Central memory CD4-positive, alpha-beta T cell (primary cell): ENCODE measurements around the gene PASK.

Experiments
- DNase-seq: peaks from one replicate; pipeline ENCODE4 v3.0.0; 2022

PASK gene

GRCh38 chr2:241146286-241146685 lies 3.0 kb downstream of the PASK start:
- no peak for DNase-seq

- DNase-seq = no peak
Measured at GRCh38 chr2:241142593-241142992, 6.7 kb downstream of the PASK start.

DNA sequence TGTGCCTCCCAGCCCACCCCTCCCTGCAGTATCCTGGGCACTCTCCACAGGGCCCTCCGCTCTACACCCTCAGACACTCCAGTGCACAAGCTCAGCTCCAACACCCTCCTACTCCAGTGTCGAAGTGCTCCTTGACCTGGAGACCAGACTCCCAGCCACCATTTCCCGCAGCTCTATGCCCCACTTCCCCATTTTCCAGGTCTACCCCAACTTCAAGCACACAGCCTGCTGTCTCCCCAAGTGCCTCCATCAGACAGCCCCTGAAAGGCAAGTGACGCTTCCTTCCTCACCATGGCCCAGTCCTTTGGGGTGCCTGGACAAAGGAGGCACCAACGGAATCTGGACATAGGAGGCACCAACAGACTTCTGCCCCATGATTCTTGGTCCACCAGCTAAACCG lies 7.2 kb downstream of the PASK start:
- no peak for DNase-seq

DNA sequence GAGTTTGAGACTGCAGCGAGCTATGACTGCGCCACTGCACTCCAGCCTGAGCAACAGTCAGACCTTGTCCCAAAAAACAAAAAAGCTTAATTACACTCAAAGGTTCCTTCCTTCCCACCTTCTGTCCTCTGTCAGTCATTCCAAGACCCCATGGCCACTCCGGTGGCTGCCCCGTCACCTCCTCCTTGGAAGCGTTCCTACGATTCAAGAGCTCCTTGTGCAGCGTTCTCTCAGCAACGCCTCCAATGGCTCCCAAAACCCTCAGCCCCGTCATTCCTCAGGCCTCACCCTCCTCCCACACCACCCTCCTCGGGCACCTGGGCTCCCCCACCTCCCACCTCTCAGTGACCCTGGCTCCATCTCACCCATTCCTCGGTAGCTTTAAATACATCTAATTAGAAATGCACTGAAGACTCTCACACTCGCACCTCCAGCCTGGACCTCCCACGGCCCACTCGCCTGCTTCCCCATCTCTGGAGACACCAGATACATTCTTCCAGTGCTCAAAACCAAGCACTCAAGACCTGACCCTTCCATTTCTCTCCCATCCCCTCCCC lies 8.0 kb downstream of the PASK start:
- no peak for DNase-seq

GRCh38 chr2:241140445-241140840 lies 8.8 kb downstream of the PASK start:
- no peak for DNase-seq

GRCh38 chr2:241139531-241140444 lies 9.5 kb downstream of the PASK start:
- no peak for DNase-seq

- DNase-seq = no peak
Measured at GRCh38 chr2:241138471-241138870, 10.8 kb downstream of the PASK start.

DNA sequence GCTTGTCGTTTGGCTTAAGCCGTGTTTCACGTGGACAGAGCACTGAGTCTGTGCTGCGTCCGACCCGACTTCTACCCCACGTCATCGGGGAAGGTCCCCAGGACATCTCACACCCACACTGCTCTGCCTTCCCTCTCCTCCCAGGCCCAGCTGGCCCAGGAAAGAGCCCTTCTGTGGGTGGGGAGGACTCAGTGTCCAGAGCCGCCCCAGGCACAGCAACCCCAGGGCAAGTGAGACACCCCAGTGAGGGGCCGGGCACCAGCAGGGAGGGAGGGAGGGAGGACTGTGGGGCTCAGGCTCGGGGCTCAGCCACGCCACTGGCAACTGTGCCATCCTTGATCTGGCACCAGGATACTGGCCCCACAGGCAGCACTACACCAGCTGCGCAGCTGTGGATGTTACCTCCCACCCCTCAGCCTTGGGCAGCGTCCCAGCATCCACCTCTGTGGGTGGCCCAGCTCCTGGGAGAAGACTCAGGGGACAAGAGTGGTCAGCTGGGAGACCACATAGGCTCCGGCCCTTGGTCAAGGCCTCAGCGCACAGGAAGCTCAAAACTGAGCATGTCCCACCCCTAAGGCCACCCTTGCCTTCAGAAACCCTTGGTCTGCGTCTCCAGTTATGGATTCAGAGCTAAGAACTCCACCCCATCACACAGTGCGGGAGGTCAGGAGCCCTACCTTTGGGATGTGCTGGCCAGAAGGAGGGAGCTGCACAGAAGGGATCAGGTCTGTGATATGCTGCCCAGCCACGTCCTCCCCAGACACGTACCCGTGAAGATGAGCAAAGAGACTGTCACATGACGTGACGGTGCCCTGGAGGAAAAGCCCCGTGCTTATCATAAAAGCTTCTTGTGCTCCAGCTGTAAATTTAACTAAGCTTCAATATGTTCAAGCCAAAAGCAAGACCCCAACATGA lies 11.7 kb downstream of the PASK start:
- no peak for DNase-seq

GRCh38 chr2:241136661-241137260 lies 12.5 kb downstream of the PASK start:
- DNase-seq = no peak

- no peak for DNase-seq
Measured at GRCh38 chr2:241136191-241136590, 13.1 kb downstream of the PASK start.

- DNase-seq = no peak
Measured at GRCh38 chr2:241135737-241136136, 13.5 kb downstream of the PASK start.

GRCh38 chr2:241134711-241135110 lies 14.6 kb downstream of the PASK start:
- DNase-seq = no peak

DNA sequence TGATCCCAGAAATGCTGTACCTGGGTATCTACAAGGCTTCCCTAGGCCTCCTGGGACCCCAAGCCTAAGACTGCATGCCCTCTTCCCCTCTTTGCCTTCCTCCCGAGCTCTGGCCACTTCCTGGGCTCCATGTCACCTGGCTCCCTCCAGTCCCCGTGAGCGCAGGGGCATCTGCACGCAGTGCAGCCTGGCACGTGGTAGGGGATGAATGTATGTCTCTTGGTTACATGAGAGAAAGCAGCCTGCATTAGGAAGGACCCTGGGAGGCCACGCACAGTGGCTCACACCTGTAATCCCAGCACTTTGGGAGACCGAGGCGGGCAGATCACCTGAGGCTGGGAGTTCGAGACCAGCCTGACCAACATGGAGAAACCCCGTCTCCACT lies 15.8 kb downstream of the PASK start:
- DNase-seq = no peak

- no peak for DNase-seq
Measured at GRCh38 chr2:241132538-241133435, 16.5 kb downstream of the PASK start.

DNA sequence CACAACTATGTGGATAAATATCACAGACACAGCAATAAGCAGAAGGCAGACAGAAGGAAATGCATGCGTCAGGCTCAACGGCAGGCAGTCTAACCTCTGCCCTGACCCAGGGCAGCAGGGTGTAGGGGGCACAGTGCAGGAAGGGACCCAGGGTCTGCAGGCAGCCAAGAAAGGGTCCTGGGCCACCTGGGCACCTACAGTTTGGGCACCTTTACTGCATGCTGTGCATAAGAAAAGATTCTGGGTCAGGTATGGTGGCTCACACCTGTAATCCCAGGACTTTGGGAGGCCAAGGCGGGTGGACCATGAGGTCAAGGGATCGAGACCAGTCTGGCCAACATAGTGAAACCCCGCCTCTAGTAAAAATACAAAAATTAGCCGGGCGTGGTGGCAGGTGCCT lies 17.7 kb downstream of the PASK start:
- no peak for DNase-seq

DNA sequence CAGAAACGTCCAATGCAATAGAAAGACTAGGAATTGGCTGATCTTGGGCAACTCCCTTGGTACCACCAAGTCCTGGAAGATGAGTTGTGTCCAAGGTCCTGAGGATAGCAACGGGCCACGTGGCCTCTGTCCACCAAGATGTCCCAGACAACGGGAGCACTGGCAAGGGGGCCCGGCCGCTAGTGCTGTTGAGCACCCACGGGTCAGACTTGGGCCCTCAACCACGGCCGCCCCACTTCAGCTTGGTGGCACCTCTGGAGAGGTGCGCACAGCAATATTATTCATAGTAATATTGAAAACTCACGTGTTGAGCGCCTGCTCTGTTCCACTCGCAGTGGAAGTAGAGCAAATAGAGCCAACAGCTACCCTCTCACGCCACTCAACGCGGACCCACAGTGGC lies 19.0 kb downstream of the PASK start:
- no peak for DNase-seq

GRCh38 chr2:241129086-241129871 lies 20.0 kb downstream of the PASK start:
- no peak for DNase-seq

DNA sequence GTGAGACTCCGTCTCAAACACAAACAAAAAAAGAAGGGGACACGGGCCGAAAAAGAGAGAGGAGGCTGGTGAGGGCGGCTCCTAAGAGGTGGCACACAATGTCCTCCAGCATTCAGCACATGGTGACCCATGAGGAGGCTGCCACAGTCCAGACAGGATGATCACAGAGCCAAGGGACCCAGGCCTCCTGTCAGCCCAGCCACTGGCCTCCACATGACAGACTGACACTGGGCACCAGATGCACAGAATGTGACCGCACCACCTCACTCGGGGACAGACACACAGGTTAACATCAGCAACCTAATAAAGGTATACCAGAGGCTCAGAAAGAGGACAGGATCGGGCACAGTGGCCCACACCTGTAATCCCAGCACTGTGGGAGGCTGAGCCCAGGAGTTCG lies 21.0 kb downstream of the PASK start:
- no peak for DNase-seq

DNA sequence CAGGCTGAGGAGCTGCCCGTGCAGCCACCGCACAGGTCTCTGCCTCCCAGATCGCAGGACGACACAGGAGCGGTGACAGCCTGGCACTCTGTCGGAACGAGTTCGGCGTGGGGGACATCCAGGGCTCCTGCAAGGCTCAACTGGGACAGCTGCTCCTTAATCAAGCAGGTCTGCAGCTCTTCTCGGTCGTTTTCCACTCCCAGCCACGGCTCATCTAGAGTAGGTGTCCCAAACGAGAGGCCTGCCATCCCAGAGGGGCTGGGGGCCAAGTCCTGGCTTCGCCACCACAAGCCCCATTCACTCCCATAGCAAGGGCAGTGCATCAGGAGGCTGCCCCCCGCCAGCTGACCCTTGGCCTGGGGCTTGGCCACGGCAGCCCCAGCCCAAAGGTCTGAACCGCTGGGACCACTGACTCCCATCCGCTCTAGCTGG lies 22.5 kb downstream of the PASK start:
- DNase-seq = no peak

DNA sequence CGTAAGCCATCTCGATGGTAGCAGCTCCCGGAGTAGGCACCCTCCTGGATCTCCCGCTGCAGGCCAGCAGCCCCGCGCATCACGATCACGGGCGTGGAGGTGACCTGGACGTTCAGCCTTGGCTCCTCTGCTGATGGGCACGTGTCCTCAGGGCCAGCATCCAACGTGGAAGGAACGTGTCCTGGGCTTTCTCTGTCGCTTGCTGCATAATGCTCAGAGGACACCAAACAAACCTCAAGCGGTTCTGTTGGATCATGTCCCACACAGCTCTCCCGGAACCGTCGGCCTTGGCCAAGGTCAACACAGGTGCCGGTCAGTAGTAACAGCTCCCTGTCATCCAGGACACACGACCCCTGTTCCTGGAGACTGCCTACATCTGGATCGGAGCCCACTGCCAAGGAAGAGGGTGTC lies 23.1 kb downstream of the PASK start:
- DNase-seq = no peak

DNA sequence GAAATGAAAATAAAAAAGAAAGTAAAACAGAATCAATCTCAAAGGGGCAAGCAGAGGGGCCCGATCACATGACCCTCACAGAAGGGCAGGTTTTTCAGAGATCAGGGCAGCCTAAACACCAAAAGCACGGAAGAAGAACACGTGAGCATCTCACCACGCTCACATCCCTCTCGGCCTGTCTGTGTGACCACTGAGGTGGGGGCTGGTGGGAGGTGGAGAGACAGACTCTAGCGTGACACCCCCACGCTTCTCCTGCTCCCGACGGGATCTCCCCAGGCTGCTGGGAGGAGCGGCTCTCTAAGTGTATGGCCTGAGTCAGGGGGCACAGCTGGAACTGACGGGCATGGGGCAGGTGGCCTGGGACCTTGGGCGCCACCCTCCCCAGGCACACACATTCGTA lies 23.6 kb downstream of the PASK start:
- DNase-seq = no peak
